NCI-H1694 treated with DMSO at 0.1 percent for 48 hours (cell line): ENCODE measurements around the gene DOHH.
"Not testable (repeated sequence)": the region's sequence is repeated elsewhere in the genome, so short reads cannot be mapped to it uniquely, and the experiment has no call there.

Experiments
- DNase-seq: peaks from one replicate; lab custom pipeline; 2025; lab: John Stamatoyannopoulos, UW

DOHH gene

DNA sequence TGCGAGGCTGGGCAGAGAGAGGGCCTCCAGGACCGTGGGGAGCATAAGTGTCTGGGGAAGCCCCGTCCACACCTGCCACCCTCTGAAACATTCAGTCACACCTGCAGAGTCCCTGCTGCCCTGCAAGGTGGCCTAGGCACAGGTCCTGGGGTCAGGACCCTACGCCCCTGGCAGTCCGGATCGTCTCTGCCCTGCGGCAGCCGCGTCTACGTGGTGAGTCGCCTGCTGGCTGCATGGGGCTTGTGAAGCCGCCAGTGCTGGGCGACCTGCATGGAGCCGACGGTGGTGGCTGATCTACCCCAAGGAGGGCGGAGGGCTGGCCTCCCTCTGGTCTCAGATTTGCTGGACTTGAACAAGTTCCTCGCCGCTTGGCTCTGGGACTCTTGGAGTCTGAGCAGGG, 18.7 kb upstream of the DOHH start:
- no peak for DNase-seq

DNA sequence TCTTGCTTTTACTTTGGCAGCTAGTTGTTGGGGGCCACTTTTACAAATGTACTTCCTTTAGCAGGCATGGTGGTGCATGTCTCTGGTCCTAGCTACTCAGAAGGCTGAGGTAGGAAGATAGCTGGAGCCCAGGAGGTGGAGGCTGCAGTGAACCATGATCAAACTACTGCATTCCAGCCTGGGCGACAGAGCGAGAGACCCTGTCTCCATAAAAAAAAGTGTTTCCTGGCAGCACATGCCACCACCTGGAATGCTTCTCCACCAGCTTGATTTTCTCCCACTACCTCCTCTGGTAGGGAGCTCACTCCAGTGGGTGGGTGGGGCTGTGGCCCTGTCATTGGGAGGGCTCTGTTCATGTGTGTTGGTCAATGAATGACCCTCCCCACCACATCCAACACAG, 18.2 kb upstream of the DOHH start:
- no peak for DNase-seq

DNA sequence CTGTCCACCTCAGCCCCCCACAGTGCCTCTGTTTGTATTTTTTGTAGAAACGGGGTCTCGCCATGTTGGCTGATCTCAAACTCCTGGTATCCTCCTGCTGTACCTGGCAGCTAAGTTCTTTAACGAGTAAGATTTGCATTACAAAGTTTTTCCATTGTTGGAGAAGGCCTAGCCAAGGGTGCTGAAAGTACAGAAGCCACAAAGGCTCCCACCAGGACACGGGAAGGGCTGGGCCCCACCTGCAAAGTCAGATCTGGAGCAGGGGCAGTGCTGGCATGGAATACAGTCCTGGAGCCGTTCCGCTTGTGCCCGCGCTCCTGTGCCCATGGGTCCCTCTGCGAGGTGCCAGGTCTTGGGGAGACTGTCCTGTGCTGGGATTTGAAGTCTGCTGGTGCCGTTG, 17.8 kb upstream of the DOHH start:
- DNase-seq = no peak

DNA sequence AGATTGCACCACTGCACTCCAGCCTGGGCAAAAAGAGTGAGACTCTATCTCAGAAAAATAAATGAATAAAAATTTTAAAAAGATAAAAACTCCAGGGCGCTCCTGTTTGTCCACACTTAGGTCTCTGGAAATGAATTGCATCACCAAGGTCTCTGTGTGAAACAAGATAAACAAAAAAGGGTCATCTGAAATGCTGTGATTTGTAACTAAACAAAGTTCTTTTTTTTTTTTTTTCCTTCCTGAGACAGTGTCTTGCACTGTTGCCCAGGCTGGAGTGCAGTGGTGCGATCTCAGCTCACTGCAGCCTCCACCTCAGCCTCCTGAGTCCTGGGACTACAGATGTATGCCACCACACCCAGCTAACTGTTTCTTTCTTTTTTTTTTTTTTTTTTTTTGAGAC, 17.2 kb upstream of the DOHH start:
- DNase-seq = no peak

DNA sequence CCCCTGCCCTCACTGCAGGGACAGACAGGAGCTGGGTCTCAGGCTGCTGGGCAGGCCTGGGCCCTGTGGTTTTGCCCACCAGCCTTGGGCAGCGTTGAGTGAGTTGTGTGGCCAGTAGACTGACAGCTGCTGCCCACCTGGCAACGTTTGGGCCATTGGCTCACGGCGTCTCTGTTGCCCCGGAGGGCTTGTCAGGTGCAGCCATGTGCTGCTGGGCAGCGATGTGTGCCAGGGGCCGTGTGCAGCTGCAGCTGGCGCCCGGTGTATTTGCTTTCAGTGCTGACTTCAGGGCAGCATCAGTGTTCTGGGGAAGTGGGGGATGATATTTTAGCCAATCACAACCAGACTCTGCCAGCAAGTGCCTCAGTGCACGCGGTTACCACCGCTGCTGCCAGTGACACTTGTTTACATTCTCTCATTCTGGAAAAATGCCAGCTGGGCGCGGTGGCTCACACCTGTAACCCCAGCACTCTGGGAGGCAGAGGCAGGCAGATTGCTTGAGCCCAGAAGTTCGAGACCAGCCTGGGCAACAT, 16.3 kb upstream of the DOHH start:
- peak; percentile 31 for DNase-seq

DNA sequence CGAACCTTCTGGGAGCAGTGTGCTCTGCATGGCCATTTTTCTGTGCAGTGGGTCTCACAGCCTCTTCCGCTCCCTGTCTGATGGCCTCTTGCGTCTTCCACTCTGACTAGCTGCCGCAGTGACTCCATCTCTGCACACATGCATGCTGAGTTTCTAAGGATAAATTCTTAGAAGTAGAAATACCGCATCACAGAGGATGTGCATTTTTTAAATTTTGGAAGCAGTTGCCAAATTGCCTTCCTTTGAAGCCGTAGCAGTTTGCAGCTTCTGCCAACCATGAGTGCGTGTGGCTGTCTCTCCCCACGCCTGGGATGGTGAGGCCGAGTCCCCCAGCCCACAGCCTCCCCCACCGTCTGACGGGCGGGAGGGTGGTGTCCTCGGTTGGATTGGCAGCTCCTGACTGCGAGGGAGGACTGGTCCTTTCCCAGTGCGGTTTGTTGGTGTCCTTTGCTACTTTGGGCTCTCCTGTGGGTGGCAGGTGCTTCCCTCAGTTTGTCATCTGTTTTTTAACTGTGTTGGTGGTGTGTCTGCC, 15.5 kb upstream of the DOHH start:
- no peak for DNase-seq

DNA sequence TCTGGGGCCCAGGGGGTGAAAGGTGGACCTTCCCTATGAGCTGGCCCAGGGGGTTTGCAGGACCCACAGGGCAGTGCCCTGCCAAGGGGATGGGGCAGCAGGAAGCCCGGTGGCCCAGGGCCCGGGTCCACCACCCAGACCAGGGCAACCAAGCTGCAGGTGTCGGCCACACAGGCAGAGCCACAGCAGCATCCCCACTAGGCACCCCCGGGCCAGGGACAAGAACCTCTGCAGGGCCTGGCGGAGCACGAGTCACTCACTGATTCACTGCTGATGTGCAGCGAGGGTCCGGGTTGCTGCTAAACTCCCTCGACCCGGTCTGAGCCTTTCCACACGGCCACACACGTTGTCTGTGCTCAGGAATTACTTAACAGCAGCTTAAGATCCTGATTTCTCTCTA, 14.5 kb upstream of the DOHH start:
- DNase-seq = no peak

DNA sequence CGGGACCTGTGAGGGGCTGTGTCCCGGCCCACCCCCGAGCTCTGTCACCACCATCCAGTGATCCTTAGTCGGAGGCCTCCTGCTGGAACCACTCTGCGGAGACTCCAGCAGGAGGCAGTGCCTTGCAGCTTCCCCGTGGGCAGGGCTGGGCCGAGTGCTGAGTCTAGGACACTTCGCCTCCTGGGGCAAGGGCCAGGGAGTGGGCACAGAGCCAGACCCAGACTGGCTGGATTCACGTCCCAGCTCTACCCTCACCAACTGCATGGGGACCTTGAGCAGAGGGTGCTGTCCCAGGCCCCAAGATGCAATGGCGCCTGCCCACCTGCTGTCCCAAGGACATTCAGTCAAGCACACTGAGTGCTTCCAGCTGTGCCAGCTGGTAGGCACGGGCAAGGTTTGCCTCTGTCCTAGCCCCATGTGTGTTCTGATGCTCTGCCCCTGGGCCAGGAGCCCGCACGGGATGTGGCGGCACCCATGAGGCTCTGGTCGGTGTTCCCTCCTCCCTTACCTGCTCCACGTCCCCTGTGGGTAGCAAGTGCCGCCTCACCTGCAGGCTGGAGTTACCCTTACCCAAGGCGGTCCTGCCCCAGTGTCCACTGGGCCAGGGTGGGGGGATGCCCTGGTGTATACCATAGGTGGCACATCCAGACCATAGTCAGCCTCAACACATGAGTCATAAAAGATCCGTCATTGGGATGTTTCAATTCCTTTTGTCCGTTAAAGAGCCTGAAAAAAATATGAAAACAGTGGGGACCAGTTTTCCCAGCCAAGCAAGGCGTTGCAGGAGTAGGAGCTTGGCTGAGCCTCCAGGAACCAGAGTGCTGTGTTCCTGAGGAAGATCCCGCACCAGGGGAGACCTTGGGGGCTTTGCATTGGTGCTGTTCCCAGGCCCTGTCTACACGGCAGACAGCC, 13.0 kb upstream of the DOHH start:
- no peak for DNase-seq

DNA sequence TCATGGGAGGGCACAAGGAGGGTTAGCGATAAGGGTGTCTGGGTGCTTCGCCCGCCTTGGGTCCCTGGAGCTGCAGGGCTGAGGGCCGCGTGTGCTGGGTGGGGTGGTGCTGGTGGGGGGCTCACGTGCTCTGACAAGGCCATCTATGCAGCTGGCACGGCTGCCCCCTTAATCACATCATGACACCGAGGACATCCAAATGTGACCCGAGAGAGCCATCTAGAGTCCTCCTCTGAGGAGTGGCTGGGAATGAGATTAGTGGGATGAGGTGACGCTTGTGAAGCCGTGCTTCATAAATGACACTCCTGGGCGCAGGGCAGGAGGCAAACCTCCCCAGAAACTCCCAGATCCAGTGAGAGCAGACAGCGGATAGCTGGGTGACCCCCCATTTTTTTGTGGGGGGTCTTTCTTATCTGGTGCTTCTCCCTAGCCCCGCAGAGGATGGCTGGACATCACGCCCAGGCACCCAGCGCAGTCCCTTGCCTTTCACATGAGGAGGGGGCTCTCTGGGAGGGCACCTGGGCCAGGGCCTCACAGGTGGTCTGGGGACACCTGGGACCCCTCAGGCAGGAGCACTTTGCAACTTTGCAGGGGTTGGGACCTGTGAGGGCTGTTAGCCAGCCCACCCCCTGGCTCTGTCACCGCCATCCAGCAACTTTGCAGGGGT, 12.2 kb upstream of the DOHH start:
- no peak for DNase-seq

DNA sequence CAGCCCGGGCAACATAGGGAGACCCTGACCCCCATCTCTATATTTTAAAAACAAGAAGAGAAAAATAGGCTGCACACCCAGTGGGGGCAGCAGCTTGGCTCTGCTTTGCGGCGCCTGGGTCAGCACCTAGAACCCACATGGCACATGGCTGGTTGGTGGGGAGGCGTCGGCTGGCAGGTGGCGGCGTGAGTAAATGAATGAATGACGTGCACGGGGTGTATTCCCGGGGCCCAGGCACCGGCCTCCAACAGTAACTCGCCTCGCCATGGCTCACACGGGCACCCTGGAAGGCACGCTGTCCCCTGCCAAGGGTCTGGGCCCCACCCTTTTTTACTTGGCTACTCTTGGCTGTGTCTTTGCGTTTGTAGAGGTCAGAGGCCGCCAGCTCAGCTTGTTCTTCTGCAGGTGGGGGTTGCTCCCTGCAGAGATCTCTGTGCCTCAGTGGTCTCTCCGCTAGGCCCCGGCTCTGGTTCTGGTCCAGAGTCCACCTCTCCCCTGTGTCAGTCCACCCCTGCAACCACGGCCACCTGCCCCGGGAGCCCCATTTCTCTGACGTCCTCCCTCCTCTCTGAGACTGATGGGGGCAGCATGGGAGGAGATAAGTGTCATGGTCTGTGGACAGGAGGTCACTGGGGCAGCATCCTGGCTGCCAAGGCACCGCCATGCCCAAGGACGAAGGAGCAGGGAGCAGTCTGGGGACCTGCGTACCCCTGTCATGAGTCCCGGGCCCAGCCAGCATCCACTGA, 11.2 kb upstream of the DOHH start:
- no peak for DNase-seq

DNA sequence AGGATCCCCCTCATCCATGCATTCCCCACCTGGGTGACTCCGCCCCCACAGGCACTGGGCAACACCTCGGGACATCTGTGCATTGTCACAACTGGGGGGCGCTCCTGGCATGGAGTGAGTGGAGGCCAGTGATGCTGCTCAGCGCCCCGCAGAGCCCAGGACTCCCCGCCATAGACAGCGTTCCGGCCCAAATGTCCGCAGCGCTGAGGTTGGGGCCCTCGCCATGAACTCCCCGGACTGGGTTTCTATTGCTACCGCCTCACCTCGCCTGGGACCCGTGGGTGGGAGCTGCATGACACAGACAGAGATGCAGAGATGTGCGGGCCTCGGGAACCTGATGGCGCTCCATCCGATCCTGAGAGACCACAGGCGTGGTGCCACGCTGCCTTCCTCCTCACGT, 10.3 kb upstream of the DOHH start:
- DNase-seq = no peak

DNA sequence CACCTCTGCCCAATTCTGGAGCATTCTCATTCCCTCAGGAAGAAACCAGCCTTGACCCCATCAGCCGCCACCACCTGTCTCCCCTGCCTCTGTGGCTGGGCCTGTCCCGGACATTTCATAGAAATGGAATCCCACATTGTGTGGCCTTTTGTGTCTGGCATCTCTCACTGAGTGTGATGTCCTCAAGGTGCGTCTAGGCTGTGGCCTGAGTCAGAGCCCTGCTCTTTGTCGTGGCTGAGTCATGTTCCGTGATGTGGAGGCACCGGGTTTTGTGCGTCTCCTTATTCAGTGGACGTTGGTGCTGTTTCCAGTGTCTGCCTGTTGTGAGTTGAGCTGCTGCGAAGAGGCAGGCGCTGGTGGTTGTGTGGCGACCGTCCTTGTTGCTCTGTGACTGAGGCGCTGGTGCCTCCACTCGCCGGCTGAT, 9.1 kb upstream of the DOHH start:
- DNase-seq = no peak

GRCh38 chr19:3508771-3509535, 8.5 kb upstream of the DOHH start:
- DNase-seq = no peak

GRCh38 chr19:3508121-3508661, 7.7 kb upstream of the DOHH start:
- DNase-seq = not testable (repeated sequence)

DNA sequence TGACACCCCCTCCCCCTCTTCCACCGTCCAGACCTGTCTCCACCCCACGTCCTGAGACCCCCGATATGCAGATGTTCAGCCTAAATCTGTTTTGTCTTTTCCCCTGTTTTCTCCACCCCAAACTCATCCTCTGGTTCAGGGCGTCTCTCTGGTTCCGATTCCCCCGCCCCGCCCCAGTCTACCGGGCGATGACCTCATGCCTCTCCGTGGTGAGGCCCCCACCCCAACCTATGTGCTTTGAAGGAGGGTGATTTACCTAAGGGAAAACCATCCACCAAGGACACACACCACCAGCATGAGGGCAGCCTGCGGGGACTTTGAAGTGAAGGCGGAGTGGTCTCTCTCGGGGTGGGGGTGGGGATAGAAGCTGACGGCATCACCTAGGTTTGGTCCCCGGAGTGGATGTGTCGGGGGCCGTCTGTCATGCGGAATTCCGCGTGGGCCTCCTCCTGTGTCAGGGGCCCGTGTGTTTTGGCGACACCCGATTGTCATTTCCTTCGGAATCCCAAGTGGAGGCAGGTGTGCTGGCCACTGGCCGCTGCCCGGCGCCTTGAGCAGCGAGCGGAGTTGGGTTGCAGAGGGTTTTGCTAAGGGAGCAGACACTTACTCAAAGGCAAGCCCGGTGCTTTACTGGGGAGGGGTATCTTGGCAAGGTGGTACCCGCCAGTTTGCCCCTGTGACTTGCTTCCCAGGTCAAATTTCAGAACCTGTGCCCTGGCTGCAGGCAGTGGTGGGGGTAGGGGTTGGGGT, 7.1 kb upstream of the DOHH start:
- DNase-seq = no peak

DNA sequence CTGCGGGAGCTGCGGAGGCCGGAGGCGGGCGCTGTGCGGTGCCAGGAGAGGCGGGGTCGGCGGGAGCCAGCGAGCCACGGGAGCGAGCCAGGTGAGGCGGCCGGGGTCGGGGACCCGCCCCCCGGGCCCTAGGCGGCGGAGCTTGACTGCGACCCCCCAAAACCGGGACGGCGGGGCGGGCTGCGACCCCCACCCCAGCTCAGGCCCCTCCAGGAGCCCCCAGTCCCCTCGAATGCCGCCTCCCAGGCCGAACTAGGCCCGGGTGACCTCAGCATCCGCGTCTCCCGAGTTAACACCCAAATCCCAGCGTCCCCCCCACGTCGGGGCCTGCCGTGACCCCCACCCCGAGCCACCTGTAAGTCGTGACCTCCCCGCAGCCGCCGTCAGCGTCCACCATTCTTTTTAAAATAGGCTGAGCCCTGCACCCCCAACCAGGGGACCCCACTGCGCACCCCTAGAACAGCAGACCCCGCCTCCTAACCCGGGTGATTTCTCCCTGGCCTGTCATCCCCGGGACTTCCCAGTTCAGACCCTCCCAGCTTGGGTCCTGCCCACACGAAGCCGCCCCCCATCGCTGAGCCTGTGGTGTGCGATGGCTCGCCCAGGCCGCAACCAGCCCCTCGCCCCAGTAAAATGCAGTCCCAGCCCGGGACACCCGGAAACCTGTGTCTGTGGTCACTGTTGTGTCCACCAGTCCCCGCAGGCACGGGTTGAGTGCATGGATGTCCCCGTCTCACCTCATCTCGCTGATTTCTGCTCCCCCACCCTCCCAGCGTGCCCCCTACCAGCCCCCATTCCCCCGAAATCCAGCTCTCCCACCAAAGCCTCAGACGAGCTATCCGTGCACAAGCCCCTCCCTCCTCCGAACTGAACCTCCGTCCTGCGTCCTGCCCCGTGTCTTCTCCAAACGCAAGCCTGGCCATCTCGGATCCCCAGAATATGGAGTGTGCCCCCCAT, 6.2 kb upstream of the DOHH start:
- no peak for DNase-seq

DNA sequence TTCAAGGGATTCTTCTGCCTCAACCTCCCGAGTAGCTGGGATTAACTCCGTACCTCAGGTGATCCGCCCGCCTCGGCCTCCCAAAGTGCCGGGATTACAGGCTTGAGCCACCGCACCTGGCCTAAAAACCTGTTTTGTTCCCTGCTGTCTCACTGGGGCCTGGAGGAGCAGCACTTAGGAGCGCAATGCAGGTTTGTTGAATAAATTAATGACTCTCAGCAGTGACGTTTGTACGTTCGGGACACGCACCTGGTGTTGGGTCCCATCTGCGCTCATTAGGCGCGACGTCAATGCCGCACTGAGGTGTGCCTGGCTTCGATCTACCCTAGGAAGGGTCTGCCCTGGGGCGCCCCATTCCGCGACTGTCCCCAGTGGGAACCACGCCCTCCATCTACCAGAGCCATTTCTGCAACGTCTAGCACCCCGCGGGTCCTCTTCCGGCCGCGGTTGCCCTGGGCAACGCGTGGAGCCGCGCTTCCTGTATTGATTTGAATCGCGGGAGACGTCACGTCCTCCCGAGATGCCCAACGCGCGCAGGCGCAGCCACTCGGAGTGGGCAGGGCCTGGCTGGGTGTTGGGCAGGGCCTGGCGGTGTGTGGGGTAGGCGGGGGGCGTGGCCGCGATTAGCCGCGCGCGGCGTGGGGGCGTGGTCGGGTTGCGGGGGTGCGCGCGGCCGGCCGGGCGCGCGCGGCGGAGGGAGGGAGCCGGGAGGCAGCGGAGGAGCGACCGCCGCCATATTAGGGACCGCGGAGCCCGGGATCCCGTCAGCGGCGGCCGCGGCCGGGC, 5.3 kb upstream of the DOHH start, which contains the start of gene FZR1:
FZR1 (plus strand) TSS at position 714 of the 786 bp plus-strand sequence. CDS start 16,679 bp downstream, outside the sequence.
- peak; percentile 87 for DNase-seq

DNA sequence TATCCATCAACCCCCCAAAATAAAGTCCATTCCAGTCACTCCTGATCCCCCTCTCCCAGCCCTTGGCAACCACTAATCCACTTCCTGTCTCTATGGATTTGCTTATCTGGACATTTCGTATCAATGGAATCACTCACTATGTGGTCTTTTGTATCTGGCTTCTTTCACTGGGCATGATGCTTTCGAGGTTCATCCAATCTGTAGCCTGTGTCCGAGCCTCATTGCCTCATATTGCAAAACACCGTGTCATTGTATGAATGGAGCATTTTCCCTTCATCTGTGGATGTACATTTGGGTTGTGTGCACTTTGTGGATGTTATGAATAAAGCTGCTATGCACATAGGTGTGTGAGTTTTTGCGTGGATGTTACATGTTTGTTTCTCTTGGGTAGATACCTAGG, 4.3 kb upstream of the DOHH start:
- no peak for DNase-seq
